IMR-90 (cell line): ENCODE results near the gene UACA. TPM values are rescaled to one million over a fixed set of nuclear protein-coding genes. Genes with fewer than 3 reads are reported as not detected.

Experiments used
- ATAC-seq: fragments of 200-7000 bp; cut with Tn5 transposase; 2 replicates; pipeline ENCODE4 v1.9.1; 2020; ENCODE audit warnings: low read depth, mild to moderate bottlenecking, moderate library complexity
- BruUV-seq: library from RNA; stranded (reverse); fragments of 400-500 nt; replicated peaks from 2 replicates; lab custom pipeline; 2021; lab: Mats Ljungman, UMichigan
- CTCF ChIA-PET: fragments of 300-600 bp; formaldehyde crosslinking; extraction: SDS; loops from one replicate; lab custom pipeline; 2021; ENCODE audit warnings: antibody characterized with exemption; lab: Yijun Ruan, JAX
- POLR2A ChIA-PET: fragments of 300-600 bp; sonication (Branson Sonifier 250); formaldehyde crosslinking; loops from one replicate; lab custom pipeline; 2022; ENCODE audit warnings: antibody characterized with exemption; ENCODE audit not compliant: unreplicated experiment; lab: Charles Lee
- DNase-seq: peaks from one replicate; pipeline ENCODE4 v3.0.0; 2013
- H2AFZ ChIP-seq: replicated peaks from 2 replicates; pipeline ENCODE3; 2013; ENCODE audit warnings: low read length, mild to moderate bottlenecking; ENCODE audit not compliant: poor library complexity
- H2AK5ac ChIP-seq: 2 replicates; pipeline ENCODE4 v1.6.1; 2013; ENCODE audit warnings: low read depth, low read length, inconsistent platforms
- H2AK9ac ChIP-seq: replicated peaks from 2 replicates; pipeline ENCODE3; 2013; ENCODE audit warnings: mild to moderate bottlenecking, low read depth, low read length, moderate library complexity; ENCODE audit not compliant: poor library complexity
- H2BK120ac ChIP-seq: 2 replicates; pipeline ENCODE4 v1.6.1; 2013; ENCODE audit warnings: low read depth, low read length, inconsistent platforms
- H2BK15ac ChIP-seq: 3 replicates; pipeline ENCODE4 v1.6.1; 2013; ENCODE audit warnings: low read depth, low read length, inconsistent platforms
- H2BK20ac ChIP-seq: 2 replicates; pipeline ENCODE4 v1.6.1; 2013; ENCODE audit warnings: low read depth, mild to moderate bottlenecking, inconsistent platforms, low read length, moderate library complexity
- H2BK5ac ChIP-seq: 2 replicates; pipeline ENCODE4 v1.6.1; 2013; ENCODE audit warnings: mild to moderate bottlenecking, low read depth, low read length, inconsistent platforms; ENCODE audit not compliant: poor library complexity, severe bottlenecking
- H3K14ac ChIP-seq: replicated peaks from 2 replicates; pipeline ENCODE4 v1.6.1; 2013; ENCODE audit warnings: low read depth, low read length, inconsistent platforms
- H3K18ac ChIP-seq: 2 replicates; pipeline ENCODE4 v1.6.1; 2013; ENCODE audit warnings: low read depth, low read length, control low read depth
- H3K23ac ChIP-seq: 2 replicates; pipeline ENCODE4 v1.6.1; 2013; ENCODE audit warnings: low read depth, low read length, inconsistent platforms
- H3K27ac ChIP-seq: 2 replicates; pipeline ENCODE4 v1.5.1; 2013; ENCODE audit warnings: mild to moderate bottlenecking, control low read depth, low read length; ENCODE audit not compliant: insufficient read depth
- H3K27me3 ChIP-seq: 2 replicates; pipeline ENCODE4 v1.6.1; 2013; ENCODE audit warnings: low read length; ENCODE audit not compliant: control insufficient read depth, insufficient read depth
- H3K36me3 ChIP-seq: 2 replicates; pipeline ENCODE4 v1.6.1; 2013; ENCODE audit warnings: low read length, mixed read lengths; ENCODE audit not compliant: control insufficient read depth, insufficient read depth
- H3K4ac ChIP-seq: 2 replicates; pipeline ENCODE4 v1.6.1; 2013; ENCODE audit warnings: low read depth, low read length, inconsistent platforms
- H3K4me1 ChIP-seq: 2 replicates; pipeline ENCODE4 v1.6.1; 2013; ENCODE audit warnings: low read length, mixed read lengths; ENCODE audit not compliant: control insufficient read depth, insufficient read depth
- H3K4me2 ChIP-seq: 2 replicates; pipeline ENCODE4 v1.6.1; 2013; ENCODE audit warnings: low read depth, mild to moderate bottlenecking, control low read depth, low read length, moderate library complexity
- H3K4me3 ChIP-seq: 2 replicates; pipeline ENCODE4 v1.5.1; 2013; ENCODE audit warnings: low read depth, mild to moderate bottlenecking, control low read depth, low read length, moderate library complexity; ENCODE audit not compliant: insufficient read depth
- H3K56ac ChIP-seq: 2 replicates; pipeline ENCODE4 v1.6.1; 2013; ENCODE audit warnings: low read length, inconsistent platforms; ENCODE audit not compliant: insufficient read depth; ENCODE audit errors: extremely low read depth
- H3K79me1 ChIP-seq, 2 experiments: 2 replicates each; pipeline ENCODE4 v1.6.1; 2013; ENCODE audit warnings: low read length in 2 of 2, inconsistent platforms in 1 of 2, low read depth in 1 of 2
- H3K9ac ChIP-seq: 2 replicates; pipeline ENCODE4 v1.6.1; 2013; ENCODE audit warnings: low read depth, low read length, control low read depth
- H3K9me1 ChIP-seq: 2 replicates; pipeline ENCODE4 v1.6.1; 2013; ENCODE audit warnings: low read length, inconsistent platforms; ENCODE audit not compliant: insufficient read depth
- H3K9me3 ChIP-seq: 2 replicates; pipeline ENCODE4 v1.6.1; 2013; ENCODE audit warnings: low read length; ENCODE audit not compliant: control insufficient read depth, insufficient read depth
- H4K20me1 ChIP-seq: 2 replicates; pipeline ENCODE4 v1.6.1; 2013; ENCODE audit warnings: low read length, inconsistent platforms; ENCODE audit not compliant: insufficient read depth
- H4K5ac ChIP-seq: 2 replicates; pipeline ENCODE4 v1.6.1; 2013; ENCODE audit warnings: mild to moderate bottlenecking, low read depth, low read length, control low read depth
- H4K8ac ChIP-seq, 2 experiments: 2 replicates each; pipeline ENCODE4 v1.6.1; 2013; ENCODE audit warnings: low read depth in 2 of 2, low read length in 2 of 2, control low read depth in 1 of 2, inconsistent platforms in 1 of 2
- H4K91ac ChIP-seq: 2 replicates; pipeline ENCODE4 v1.6.1; 2013; ENCODE audit warnings: low read depth, low read length, inconsistent platforms; ENCODE audit not compliant: insufficient read depth
- BHLHE40 ChIP-seq: fragments of 150-350 bp; IDR thresholded peaks from 2 replicates; pipeline ENCODE4 v1.6.1; 2016; ENCODE audit warnings: mild to moderate bottlenecking, low read depth, low read length
- CEBPB ChIP-seq: IDR thresholded peaks from 2 replicates; pipeline ENCODE4 v1.6.1; 2012; ENCODE audit warnings: low read depth, low read length, improper control_type of control experiment
- CHD1 ChIP-seq: IDR thresholded peaks from 2 replicates; pipeline ENCODE4 v1.6.1; 2012; ENCODE audit warnings: low read depth, low read length, improper control_type of control experiment
- ELK1 ChIP-seq: fragments of 150-350 bp; IDR thresholded peaks from 2 replicates; pipeline ENCODE4 v1.6.1; 2016; ENCODE audit warnings: low read depth, mild to moderate bottlenecking, low read length, moderate library complexity, borderline replicate concordance
- FOS ChIP-seq: fragments of 150-350 bp; IDR thresholded peaks from 2 replicates; pipeline ENCODE4 v1.6.1; 2016; ENCODE audit warnings: low read depth, low read length
- MAZ ChIP-seq: IDR thresholded peaks from 2 replicates; pipeline ENCODE4 v1.6.1; 2012; ENCODE audit warnings: low read depth, mild to moderate bottlenecking, low read length, improper control_type of control experiment, moderate library complexity, borderline replicate concordance
- POLR2A ChIP-seq: IDR thresholded peaks from 2 replicates; pipeline ENCODE4 v1.6.1; 2012; ENCODE audit warnings: mild to moderate bottlenecking, low read depth, low read length
- RFX5 ChIP-seq: IDR thresholded peaks from 2 replicates; pipeline ENCODE4 v1.8.0; 2012; ENCODE audit warnings: low read depth, mild to moderate bottlenecking, low read length, moderate library complexity
- SMC3 ChIP-seq: fragments of 150-350 bp; IDR thresholded peaks from 2 replicates; pipeline ENCODE4 v1.6.1; 2016; ENCODE audit warnings: low read depth, mild to moderate bottlenecking, antibody characterized with exemption, low read length, moderate library complexity
- WGBS, 2 experiments: methylation state at CpG; one replicate each; pipeline versions ENCODE4 v1.1.5 to v1.1.7; 2013; ENCODE audit warnings: missing lambda C conversion rate in 2 of 2; ENCODE audit not compliant: insufficient read length in 1 of 2; ENCODE audit errors: extremely low coverage in 2 of 2; 5-methylcytosine and 5-hydroxymethylcytosine counted together
- dilution Hi-C: fragments of 300-500 bp; cut with HindIII; formaldehyde crosslinking; loops from one replicate; pipeline ENCODE4 v1.14.3; 2018; ENCODE audit warnings: low sequenced_read_pairs; ENCODE audit not compliant: unreplicated experiment
- in situ Hi-C: fragments of 300-500 bp; cut with MboI; formaldehyde crosslinking; loops from 3 replicates; pipeline ENCODE4 v1.14.3; 2019; ENCODE audit warnings: low sequenced_read_pairs, inconsistent platforms, mixed read lengths
- intact Hi-C: fragments of 100-400 bp; cut with micrococcal nuclease; formaldehyde crosslinking; loops from 2 replicates; pipeline ENCODE4 v1.10.0; 2022
- polyA plus RNA-seq, 3 experiments: library from polyadenylated mRNA; depleted of rRNA; stranded (reverse); fragments of >200 nt; gene quantifications; 2 replicates each; pipeline ENCODE4 v1.2.3, GENCODE V29; 2012; ENCODE audit warnings: low replicate concordance in 1 of 3
- total RNA-seq: library from RNA; depleted of rRNA; stranded (reverse); fragments of >200 nt; gene quantifications from 2 replicates; pipeline ENCODE4 v1.2.3, GENCODE V29; 2012
- TF ChIP-seq, protein P1 (sequence below): fragments of 150-350 bp; IDR thresholded peaks from 2 replicates; pipeline ENCODE4 v1.6.1; 2017; ENCODE audit warnings: mild to moderate bottlenecking, antibody characterized with exemption, low read length, low read depth
- TF ChIP-seq, protein P2 (sequence below): conservative IDR thresholded peaks from 2 replicates; pipeline ENCODE4 v1.5.1; 2012; ENCODE audit warnings: mild to moderate bottlenecking, low read depth, low read length, improper control_type of control experiment

Gene UACA
- total and polyA plus RNA-seq, 2 of the 4 experiments (the other 2 are of a cell fraction): 156 to 507 TPM

- no peak overlapping the region for H3K9ac ChIP-seq
- dilution Hi-C loops: no loop called here
Observed at GRCh38 chr15:70810916-70811578, 47.7 kb upstream of the UACA start.

More at GRCh38 chr15:70810916-70811578, 47.7 kb upstream of the UACA start:
- intact Hi-C loops (no loop called here), in situ Hi-C loops (loop anchor here (10.0 kb wide), 1 partner anchor 136 kb away; no protein-coding TSS in a partner anchor)
- peaks cover 2% of the 10 kb centered on the region; the same call in 1 of the 2 replicates for H4K20me1 ChIP-seq
- H3K23ac ChIP-seq: peak overlapping the region; percentile 79
- BruUV-seq: no TSS peak
- peak overlapping the region; percentile 86 for H2BK20ac ChIP-seq
- peaks cover 12% of the 10 kb centered on the region for H3K4me1 ChIP-seq
- H3K27ac ChIP-seq: no peak overlapping the region; the same call in 1 of the 2 replicates
- peak overlapping the region; percentile 15 for H2BK5ac ChIP-seq
- H3K4me2 ChIP-seq: no peak overlapping the region
- H3K9me3 ChIP-seq: no peaks in the 10 kb centered on the region
- WGBS, 2 experiments: 97% methylated on average over 6 of the region's 9 CpGs; no CpG with 5 or more reads in 1 of the 2 experiments
- H2BK15ac ChIP-seq: peak overlapping the region; percentile 31; the same call in 2 of the 3 replicates
- H3K9me1 ChIP-seq: peaks cover 28% of the 10 kb centered on the region
- no peak overlapping the region for H2AFZ ChIP-seq
- H3K4ac ChIP-seq: peak overlapping the region; percentile 78
- ChIA-PET CTCF (interaction anchor here (0.6 to 2.0 kb wide), 13 partner anchors 11 to 206 kb away, joined by 3 to 12 read pairs (median 4); no protein-coding TSS in a partner anchor), POLR2A (no interaction called here)
- H3K18ac ChIP-seq: peak overlapping the region; percentile 25; the same call in 1 of the 2 replicates
- H3K14ac ChIP-seq: peak overlapping the region; percentile 61
- H2AK9ac ChIP-seq: peak overlapping the region; percentile 62
- peak overlapping the region; percentile 6 to 81; a peak in 3 of 4 replicates for H4K8ac ChIP-seq
- no peak for ATAC-seq
- H2BK120ac ChIP-seq: peak overlapping the region; percentile 88
- H2AK5ac ChIP-seq: peak overlapping the region; percentile 65
- peak overlapping the region; percentile 68 for H4K91ac ChIP-seq
- H3K27me3 ChIP-seq: no peaks in the 10 kb centered on the region
- peaks cover 5 to 40% of the 10 kb centered on the region in 2 experiments; a peak in 3 of 4 replicates for H3K79me1 ChIP-seq
- H3K36me3 ChIP-seq: no peaks in the 10 kb centered on the region
- no peak for DNase-seq
- peak overlapping the region; percentile 6; the same call in 1 of the 2 replicates for H4K5ac ChIP-seq
- H3K56ac ChIP-seq: no peak overlapping the region
- no peak overlapping the region for H3K4me3 ChIP-seq
- TF ChIP-seq ELK1: no peak
- TF ChIP-seq POLR2A: no peak
- no peak for TF ChIP-seq FOS
- TF ChIP-seq CHD1: no peak
- TF ChIP-seq, protein P1, sequence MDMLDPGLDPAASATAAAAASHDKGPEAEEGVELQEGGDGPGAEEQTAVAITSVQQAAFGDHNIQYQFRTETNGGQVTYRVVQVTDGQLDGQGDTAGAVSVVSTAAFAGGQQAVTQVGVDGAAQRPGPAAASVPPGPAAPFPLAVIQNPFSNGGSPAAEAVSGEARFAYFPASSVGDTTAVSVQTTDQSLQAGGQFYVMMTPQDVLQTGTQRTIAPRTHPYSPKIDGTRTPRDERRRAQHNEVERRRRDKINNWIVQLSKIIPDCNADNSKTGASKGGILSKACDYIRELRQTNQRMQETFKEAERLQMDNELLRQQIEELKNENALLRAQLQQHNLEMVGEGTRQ: no peak
- TF ChIP-seq CEBPB: no peak
- TF ChIP-seq, protein P2, sequence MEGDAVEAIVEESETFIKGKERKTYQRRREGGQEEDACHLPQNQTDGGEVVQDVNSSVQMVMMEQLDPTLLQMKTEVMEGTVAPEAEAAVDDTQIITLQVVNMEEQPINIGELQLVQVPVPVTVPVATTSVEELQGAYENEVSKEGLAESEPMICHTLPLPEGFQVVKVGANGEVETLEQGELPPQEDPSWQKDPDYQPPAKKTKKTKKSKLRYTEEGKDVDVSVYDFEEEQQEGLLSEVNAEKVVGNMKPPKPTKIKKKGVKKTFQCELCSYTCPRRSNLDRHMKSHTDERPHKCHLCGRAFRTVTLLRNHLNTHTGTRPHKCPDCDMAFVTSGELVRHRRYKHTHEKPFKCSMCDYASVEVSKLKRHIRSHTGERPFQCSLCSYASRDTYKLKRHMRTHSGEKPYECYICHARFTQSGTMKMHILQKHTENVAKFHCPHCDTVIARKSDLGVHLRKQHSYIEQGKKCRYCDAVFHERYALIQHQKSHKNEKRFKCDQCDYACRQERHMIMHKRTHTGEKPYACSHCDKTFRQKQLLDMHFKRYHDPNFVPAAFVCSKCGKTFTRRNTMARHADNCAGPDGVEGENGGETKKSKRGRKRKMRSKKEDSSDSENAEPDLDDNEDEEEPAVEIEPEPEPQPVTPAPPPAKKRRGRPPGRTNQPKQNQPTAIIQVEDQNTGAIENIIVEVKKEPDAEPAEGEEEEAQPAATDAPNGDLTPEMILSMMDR: no peak
- TF ChIP-seq BHLHE40: no peak
- no peak for TF ChIP-seq SMC3
- no peak for TF ChIP-seq MAZ
- no peak for TF ChIP-seq RFX5
